GM12875 (cell line): ENCODE results near the gene GARRE1.
"Not testable (repeated sequence)": the region's sequence is repeated elsewhere in the genome, so short reads cannot be mapped to it uniquely, and the experiment has no call there.

ENCODE experiments used
- H3K4me3 ChIP-seq: one replicate; pipeline ENCODE4 v1.5.1; 2011; ENCODE audit warnings: low read depth, low read length, control low read depth
- CTCF ChIP-seq: IDR thresholded peaks from 2 replicates; pipeline ENCODE4 v1.5.1; 2011; ENCODE audit warnings: low read depth, mild to moderate bottlenecking, control low read depth, inconsistent platforms, low read length, moderate library complexity, borderline replicate concordance; ENCODE audit not compliant: insufficient read depth

Gene GARRE1

GRCh38 chr19:34275705-34276104 is 21.4 kb downstream of the GARRE1 start:
- no peak overlapping the region for H3K4me3 ChIP-seq
- no peak for TF ChIP-seq CTCF

- no peak overlapping the region for H3K4me3 ChIP-seq
- TF ChIP-seq CTCF: no peak
These were observed 22.3 kb downstream of the GARRE1 start for GRCh38 chr19:34276614-34277013.

GRCh38 chr19:34277244-34277643 is 22.9 kb downstream of the GARRE1 start:
- no peak for TF ChIP-seq CTCF
- no peak overlapping the region for H3K4me3 ChIP-seq

GRCh38 chr19:34278783-34279182 is 24.4 kb downstream of the GARRE1 start:
- no peak overlapping the region for H3K4me3 ChIP-seq
- TF ChIP-seq CTCF: no peak

GRCh38 chr19:34281444-34281843 is 27.1 kb downstream of the GARRE1 start:
- H3K4me3 ChIP-seq: not testable (repeated sequence)

GRCh38 chr19:34282611-34283519 is 28.5 kb downstream of the GARRE1 start:
- TF ChIP-seq CTCF: no peak
- H3K4me3 ChIP-seq: no peak overlapping the region

GRCh38 chr19:34284505-34284904 is 30.2 kb downstream of the GARRE1 start:
- no peak for TF ChIP-seq CTCF
- H3K4me3 ChIP-seq: no peak overlapping the region

- no peak overlapping the region for H3K4me3 ChIP-seq
- TF ChIP-seq CTCF: no peak
These were observed 33.3 kb downstream of the GARRE1 start for GRCh38 chr19:34287662-34288140.
